Kidney glomerular epithelial cell (primary cell): ENCODE measurements around the gene ZFYVE9.

Experiments used
- DNase-seq: peaks from one replicate; lab custom pipeline; 2025; lab: John Stamatoyannopoulos, UW

The ZFYVE9 gene

GRCh38 chr1:52249831-52250230, 107.9 kb downstream of the ZFYVE9 start:
- no peak for DNase-seq

- DNase-seq = no peak
These were observed 111.5 kb downstream of the ZFYVE9 start for GRCh38 chr1:52253421-52253820.

- DNase-seq = no peak
These were observed 118.0 kb downstream of the ZFYVE9 start for GRCh38 chr1:52259886-52260285.

- no peak for DNase-seq
These were observed 121.4 kb downstream of the ZFYVE9 start for GRCh38 chr1:52263153-52263910.

GRCh38 chr1:52264530-52265115, 122.7 kb downstream of the ZFYVE9 start:
- no peak for DNase-seq

GRCh38 chr1:52266507-52266906, 124.6 kb downstream of the ZFYVE9 start:
- DNase-seq = no peak

- DNase-seq = no peak
These were observed 126.5 kb downstream of the ZFYVE9 start for GRCh38 chr1:52268372-52268771.

- no peak for DNase-seq
These were observed 139.6 kb downstream of the ZFYVE9 start for GRCh38 chr1:52281518-52281917.

- DNase-seq = no peak
These were observed 146.4 kb downstream of the ZFYVE9 start for GRCh38 chr1:52288286-52288685.

GRCh38 chr1:52294580-52294979, 152.7 kb downstream of the ZFYVE9 start:
- DNase-seq = no peak

- DNase-seq = peak; percentile 70
These were observed 154.5 kb downstream of the ZFYVE9 start for GRCh38 chr1:52296345-52296744.

- DNase-seq = no peak
These were observed 163.7 kb downstream of the ZFYVE9 start for GRCh38 chr1:52305417-52306226.

GRCh38 chr1:52306227-52307006, 164.5 kb downstream of the ZFYVE9 start:
- no peak for DNase-seq

- no peak for DNase-seq
These were observed 179.2 kb downstream of the ZFYVE9 start for GRCh38 chr1:52321061-52321460.

GRCh38 chr1:52323731-52324130, 181.8 kb downstream of the ZFYVE9 start:
- DNase-seq = no peak

GRCh38 chr1:52325786-52326185, 183.9 kb downstream of the ZFYVE9 start:
- DNase-seq = no peak

- DNase-seq = no peak
These were observed 186.7 kb downstream of the ZFYVE9 start for GRCh38 chr1:52328615-52329014.

- no peak for DNase-seq
These were observed 190.5 kb downstream of the ZFYVE9 start for GRCh38 chr1:52332411-52332810.

- no peak for DNase-seq
These were observed 193.1 kb downstream of the ZFYVE9 start for GRCh38 chr1:52334906-52335528.

GRCh38 chr1:52337439-52337838, 195.6 kb downstream of the ZFYVE9 start:
- DNase-seq = no peak

- no peak for DNase-seq
These were observed 199.9 kb downstream of the ZFYVE9 start for GRCh38 chr1:52341655-52342260.
